Mucosa of rectum (tissue), 2 donors: Measurements from ENCODE around the gene MYO6.

ENCODE experiments used
- H3K27ac ChIP-seq, 2 donors: one replicate each; pipeline ENCODE4 v1.7.0; 2013; ENCODE audit warnings: inconsistent platforms in 2 of 2, low read depth in 2 of 2, low read length in 2 of 2
- H3K27me3 ChIP-seq, 2 donors: one replicate each; pipeline ENCODE4 v1.7.0; 2013; ENCODE audit warnings: low read length in 2 of 2; ENCODE audit not compliant: control insufficient read depth in 2 of 2, insufficient read depth in 2 of 2
- H3K36me3 ChIP-seq, 2 donors: one replicate each; pipeline ENCODE4 v1.7.0; 2013; ENCODE audit warnings: low read length in 2 of 2; ENCODE audit not compliant: control insufficient read depth in 2 of 2, insufficient read depth in 2 of 2
- H3K4me1 ChIP-seq, 2 donors: one replicate each; pipeline ENCODE4 v1.7.0; 2013; ENCODE audit warnings: low read length in 2 of 2, mild to moderate bottlenecking in 1 of 2; ENCODE audit not compliant: control insufficient read depth in 2 of 2, insufficient read depth in 2 of 2
- H3K4me3 ChIP-seq, 2 donors: one replicate each; pipeline ENCODE4 v1.7.0; 2013; ENCODE audit warnings: low read length in 2 of 2
- H3K9ac ChIP-seq, 2 donors: one replicate each; pipeline ENCODE4 v1.7.0; 2013; ENCODE audit warnings: low read length in 2 of 2, low read depth in 1 of 2, mild to moderate bottlenecking in 1 of 2
- H3K9me3 ChIP-seq, 2 donors: one replicate each; pipeline ENCODE4 v1.7.0; 2013; ENCODE audit warnings: low read length in 2 of 2; ENCODE audit not compliant: control insufficient read depth in 2 of 2
- donor health status: healthy.
- donor health status: Normal muscosa, but diverticular disease.

Gene MYO6

DNA sequence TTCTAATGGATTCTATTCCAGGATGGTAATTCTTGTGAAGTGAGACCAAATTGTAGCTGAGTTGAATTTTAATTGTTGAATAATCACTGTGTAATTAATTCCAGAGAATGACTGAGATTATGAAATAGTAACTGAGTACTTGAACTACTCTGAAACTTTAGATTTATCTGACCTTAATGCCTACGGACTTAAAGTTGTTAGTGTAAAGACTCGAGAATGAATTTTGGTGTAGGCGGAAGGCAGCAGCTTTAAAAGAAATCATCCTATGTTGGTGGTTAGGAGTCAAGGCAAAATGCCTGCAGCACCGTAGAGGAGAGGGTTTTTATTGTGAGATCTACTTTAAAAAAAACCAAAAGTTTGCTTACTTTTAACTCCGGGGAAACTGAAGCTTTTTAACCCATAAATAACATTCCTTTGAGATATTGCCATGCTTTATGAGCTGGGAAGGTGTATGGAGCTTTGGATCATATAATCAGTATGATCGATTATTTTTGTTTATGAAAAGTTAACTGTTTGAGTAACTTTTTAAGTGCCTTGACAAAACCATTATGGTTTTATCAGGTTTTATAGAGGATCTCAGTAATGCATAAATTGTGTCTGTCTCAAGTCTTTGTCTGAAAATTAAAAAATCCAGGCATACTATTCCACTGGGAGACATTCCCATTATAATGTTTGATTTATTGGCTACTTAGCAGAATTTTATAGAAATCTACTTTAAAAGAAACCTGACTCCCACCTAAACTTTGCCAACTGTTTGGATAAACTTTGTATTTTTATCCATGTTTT lies 46.1 kb downstream of the MYO6 start:
- Histone ChIP-seq H3K36me3 (no peaks in the 10 kb centered on the region), H3K27ac (no peak overlapping the region), H3K4me3 (no peak overlapping the region), H3K27me3 (no peaks in the 10 kb centered on the region), H3K9ac (no peak overlapping the region), H3K9me3 (no peaks in the 10 kb centered on the region), H3K4me1 (no peaks in the 10 kb centered on the region)

DNA sequence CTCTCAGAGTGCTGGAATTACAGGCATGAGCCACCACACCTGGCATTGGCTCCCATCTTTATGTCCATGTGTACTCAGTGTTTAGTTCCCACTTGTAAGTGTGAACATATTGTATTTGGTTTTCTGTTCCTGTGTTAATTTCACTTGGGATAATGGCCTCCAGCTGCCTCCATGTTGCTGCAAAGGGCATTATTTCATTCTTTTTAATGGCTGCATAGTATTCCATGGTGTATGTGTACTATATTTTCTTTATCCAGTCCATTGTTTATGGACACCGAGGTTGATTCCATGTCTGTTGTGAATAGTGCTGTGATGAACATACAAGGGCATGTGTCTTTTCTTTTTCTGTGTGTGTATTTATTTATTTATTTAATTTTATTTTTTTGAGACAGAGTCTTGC lies 47.7 kb downstream of the MYO6 start:
- no peaks in the 10 kb centered on the region for H3K9me3 ChIP-seq
- H3K4me3 ChIP-seq = no peak overlapping the region
- no peaks in the 10 kb centered on the region for H3K4me1 ChIP-seq
- no peak overlapping the region for H3K27ac ChIP-seq
- no peak overlapping the region for H3K9ac ChIP-seq
- no peaks in the 10 kb centered on the region for H3K27me3 ChIP-seq
- H3K36me3 ChIP-seq = no peaks in the 10 kb centered on the region

DNA sequence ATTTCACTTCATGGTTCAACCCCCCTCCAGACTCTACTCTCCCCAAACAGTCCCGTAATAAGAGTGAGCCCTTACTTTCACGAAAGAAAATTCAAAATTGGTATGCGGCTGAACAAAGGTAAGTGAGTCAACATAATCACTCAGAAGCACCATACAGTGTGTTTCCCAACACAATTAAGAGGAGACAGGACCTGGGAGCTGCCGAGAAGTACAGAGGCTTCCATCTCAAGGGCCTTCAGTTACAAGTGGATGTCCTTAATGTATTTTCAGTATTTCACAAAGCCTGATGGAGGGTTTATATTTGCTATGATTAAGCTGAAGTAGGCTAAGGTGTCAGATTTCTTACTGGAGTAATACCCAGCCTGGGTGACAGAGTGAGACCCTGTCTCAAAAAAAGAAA lies 51.1 kb downstream of the MYO6 start:
- Histone ChIP-seq H3K27me3 (no peaks in the 10 kb centered on the region), H3K27ac (no peak overlapping the region), H3K4me1 (no peaks in the 10 kb centered on the region), H3K4me3 (no peak overlapping the region), H3K9me3 (no peaks in the 10 kb centered on the region), H3K36me3 (no peaks in the 10 kb centered on the region), H3K9ac (no peak overlapping the region)

DNA sequence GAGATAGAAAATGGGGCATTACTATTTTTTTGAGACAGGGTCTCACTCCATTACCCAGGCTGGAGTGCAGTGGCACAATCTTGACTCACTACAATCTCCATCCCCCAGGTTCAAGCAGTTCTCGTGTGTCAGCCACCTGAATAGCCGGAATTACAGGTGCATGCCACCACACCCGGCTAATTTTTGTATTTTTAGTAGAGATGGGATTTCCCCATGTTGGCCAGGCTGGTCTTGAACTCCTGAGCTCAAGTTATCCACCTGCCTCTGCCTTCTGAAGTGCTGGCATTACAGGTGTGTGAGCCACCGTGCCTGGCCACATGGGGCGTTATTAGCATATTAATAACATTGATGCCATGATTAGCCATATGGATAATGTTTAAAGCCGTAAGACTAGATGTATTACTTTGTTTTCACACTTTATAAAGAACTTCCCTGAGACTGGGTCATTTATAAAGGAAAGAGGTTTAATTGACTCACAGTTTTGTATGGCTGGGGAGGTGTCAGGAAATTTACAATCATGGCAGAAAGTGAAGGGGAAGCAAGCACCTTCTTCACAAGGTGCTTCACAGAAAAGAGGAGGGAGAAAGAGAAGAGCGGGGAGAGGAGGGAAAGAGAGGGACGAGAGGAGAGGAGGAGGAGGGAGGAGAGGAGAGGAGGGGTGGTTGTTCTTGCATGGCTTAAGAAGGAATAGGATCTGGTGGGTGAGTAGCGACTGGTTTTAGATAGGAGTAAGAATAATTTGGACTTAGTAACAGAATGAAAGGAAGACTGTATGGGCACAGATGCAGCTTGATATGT lies 51.9 kb downstream of the MYO6 start:
- Histone ChIP-seq H3K27ac (no peak overlapping the region), H3K4me1 (no peaks in the 10 kb centered on the region), H3K9ac (no peak overlapping the region), H3K36me3 (no peaks in the 10 kb centered on the region), H3K27me3 (no peaks in the 10 kb centered on the region), H3K9me3 (no peaks in the 10 kb centered on the region), H3K4me3 (no peak overlapping the region)

DNA sequence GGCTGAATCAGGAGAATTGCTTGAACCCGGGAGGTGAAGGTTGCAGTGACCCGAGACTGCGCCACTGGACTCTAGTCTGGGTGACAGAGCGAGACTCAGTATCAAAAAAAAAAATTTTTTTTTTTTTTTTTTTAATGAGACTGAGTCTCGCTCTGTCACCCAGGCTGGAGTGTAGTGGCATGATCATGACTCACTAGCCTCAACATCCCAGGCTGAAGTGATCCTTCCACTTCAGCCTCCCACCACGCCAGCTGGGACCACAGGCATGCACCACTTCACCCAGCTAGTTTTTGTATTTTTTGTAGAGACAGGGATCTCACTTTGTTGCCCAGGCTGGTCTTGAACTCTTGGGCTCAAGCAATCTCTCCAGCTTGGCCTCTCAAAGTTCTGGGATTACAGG lies 53.3 kb downstream of the MYO6 start:
- Histone ChIP-seq H3K27me3 (no peaks in the 10 kb centered on the region), H3K4me3 (no peak overlapping the region), H3K9me3 (no peaks in the 10 kb centered on the region), H3K36me3 (no peaks in the 10 kb centered on the region), H3K27ac (no peak overlapping the region), H3K4me1 (no peaks in the 10 kb centered on the region), H3K9ac (no peak overlapping the region)

DNA sequence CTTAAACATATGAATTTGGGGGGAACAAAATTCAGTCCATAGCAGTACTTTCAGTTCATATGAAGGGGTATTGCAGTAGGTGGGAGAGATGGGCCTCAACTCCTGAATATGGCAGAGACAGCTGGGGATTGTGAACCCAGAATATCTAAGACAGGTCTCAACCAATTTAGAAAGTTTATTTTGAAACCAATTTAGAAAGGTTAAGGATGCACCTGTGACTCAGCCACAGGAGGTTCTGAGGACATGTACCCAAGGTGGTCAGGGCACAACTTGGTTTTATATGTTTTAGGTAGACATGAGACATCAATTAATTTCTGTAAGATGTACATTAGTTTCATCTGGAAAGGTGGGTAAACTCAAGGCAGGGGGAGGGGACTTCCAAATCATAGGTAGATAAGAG lies 59.5 kb downstream of the MYO6 start:
- Histone ChIP-seq H3K4me1 (no peaks in the 10 kb centered on the region), H3K9ac (no peak overlapping the region), H3K9me3 (no peaks in the 10 kb centered on the region), H3K36me3 (no peaks in the 10 kb centered on the region), H3K27ac (no peak overlapping the region), H3K4me3 (no peak overlapping the region), H3K27me3 (no peaks in the 10 kb centered on the region)

DNA sequence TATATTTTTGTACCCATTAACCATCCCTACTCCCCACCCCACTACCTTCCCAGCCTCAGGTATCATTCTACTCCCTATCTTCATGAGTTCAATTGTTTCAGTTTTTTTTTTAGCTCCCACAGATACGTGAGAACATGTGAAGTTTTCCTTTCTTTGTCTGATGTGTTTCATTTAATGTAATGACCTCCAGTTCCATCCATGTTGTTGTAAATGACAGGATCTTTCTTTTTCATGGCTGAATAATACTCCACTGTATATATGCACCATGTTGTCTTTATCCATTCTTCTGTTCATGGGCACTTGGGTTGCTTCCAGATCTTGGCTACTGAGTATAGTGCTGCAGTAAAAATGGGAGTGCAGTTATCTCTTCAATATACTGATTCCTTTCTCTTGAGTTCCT lies 63.5 kb downstream of the MYO6 start:
- no peaks in the 10 kb centered on the region for H3K27me3 ChIP-seq
- no peaks in the 10 kb centered on the region for H3K9me3 ChIP-seq
- H3K9ac ChIP-seq = no peak overlapping the region
- no peaks in the 10 kb centered on the region for H3K4me1 ChIP-seq
- no peak overlapping the region for H3K4me3 ChIP-seq
- no peak overlapping the region for H3K27ac ChIP-seq
- H3K36me3 ChIP-seq = no peaks in the 10 kb centered on the region

DNA sequence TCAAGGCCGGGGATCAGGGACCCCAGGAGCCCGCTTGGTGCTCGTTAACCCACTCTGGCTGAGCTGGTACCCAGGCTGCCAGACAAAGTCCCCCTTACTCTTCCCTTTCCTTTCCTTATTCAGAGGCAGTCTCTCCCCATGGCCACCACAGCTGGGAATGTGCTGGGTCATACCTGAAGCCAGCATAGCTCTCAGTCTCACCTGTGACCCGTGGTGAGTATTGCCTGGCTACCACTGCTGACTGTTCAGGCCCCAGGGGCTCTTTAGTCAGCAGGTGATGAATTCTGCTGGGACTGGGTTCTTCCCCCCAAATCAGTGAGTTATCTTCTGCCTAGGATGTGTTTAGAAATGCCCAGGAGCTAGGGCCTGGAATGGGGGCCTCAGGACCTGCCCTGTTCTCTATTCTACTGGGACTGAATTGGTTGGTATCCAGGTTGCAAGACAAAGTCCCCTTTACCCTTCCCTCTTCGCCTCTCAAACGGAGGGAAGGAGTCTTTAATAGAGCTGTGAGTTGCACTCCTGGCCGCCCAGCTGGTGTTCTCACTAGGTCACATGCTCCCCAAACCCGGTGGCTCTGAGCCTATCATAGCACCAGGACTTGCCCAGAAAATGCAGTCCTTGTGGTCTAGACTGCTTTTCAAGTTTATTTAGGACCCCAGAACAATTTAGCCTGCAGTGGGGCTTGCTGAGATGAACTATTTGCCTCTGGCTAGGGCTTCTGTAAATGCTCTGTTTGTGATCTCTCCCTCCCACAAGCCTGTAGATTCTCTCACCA lies 64.6 kb downstream of the MYO6 start:
- no peaks in the 10 kb centered on the region for H3K4me1 ChIP-seq
- H3K27me3 ChIP-seq = no peaks in the 10 kb centered on the region
- H3K9ac ChIP-seq = no peak overlapping the region
- no peak overlapping the region for H3K4me3 ChIP-seq
- peaks cover 0 to 2% of the 10 kb centered on the region in 2 donors for H3K36me3 ChIP-seq
- H3K9me3 ChIP-seq = no peaks in the 10 kb centered on the region
- no peak overlapping the region for H3K27ac ChIP-seq

DNA sequence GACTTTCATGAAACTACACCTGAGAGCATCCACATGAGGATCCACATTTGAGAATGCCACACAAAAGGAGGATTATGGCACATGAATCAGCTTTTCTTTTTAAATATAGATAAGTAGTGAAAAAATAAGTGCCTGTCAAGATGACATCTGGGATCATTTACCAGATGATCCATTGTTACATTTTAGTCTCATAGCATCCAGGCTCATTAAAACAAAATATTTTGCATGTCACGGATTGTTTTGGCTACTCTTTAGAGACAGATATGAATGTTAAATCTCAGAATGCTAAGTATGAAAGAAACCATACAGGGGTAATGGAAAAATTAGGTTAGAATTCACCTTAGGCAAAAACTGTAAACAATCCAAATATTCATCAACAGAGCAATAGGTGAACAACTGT lies 66.7 kb downstream of the MYO6 start:
- no peak overlapping the region for H3K4me3 ChIP-seq
- H3K9ac ChIP-seq = no peak overlapping the region
- no peaks in the 10 kb centered on the region for H3K4me1 ChIP-seq
- H3K27me3 ChIP-seq = no peaks in the 10 kb centered on the region
- H3K9me3 ChIP-seq = no peaks in the 10 kb centered on the region
- peaks cover 0 to 2% of the 10 kb centered on the region in 2 donors for H3K36me3 ChIP-seq
- H3K27ac ChIP-seq = no peak overlapping the region
